AG04450 (cell line): Measurements from ENCODE around the gene STXBP5L. TPM values are rescaled to one million over a fixed set of nuclear protein-coding genes. Genes with fewer than 3 reads are reported as not detected.
"Not testable (repeated sequence)": the region's sequence is repeated elsewhere in the genome, so short reads cannot be mapped to it uniquely, and the experiment has no call there.

Experiments
- CTCF ChIA-PET: fragments of 300-600, 350-600 bp; formaldehyde crosslinking; extraction: SDS; loops from one replicate; lab custom pipeline; 2022; ENCODE audit warnings: antibody characterized with exemption, inconsistent platforms; lab: Charles Lee
- POLR2A ChIA-PET: fragments of 350-600 bp; formaldehyde crosslinking; extraction: SDS; loops from one replicate; lab custom pipeline; 2021; ENCODE audit warnings: antibody characterized with exemption, inconsistent platforms; lab: Yijun Ruan, JAX
- DNase-seq: peaks from one replicate; pipeline ENCODE4 v3.0.0-alpha.2; 2011; ENCODE audit warnings: low read depth, low spot score
- H3K27ac ChIP-seq: one replicate; pipeline ENCODE4 v1.5.1; 2012; ENCODE audit warnings: low read depth, low read length, control low read depth
- H3K27me3 ChIP-seq: one replicate; pipeline ENCODE4 v1.6.0; 2012; ENCODE audit warnings: low read length; ENCODE audit not compliant: control insufficient read depth, insufficient read depth
- H3K4me3 ChIP-seq: 2 replicates; pipeline ENCODE4 v1.5.1; 2011; ENCODE audit warnings: mild to moderate bottlenecking, low read depth, low read length, control low read depth
- H3K9me3 ChIP-seq: 2 replicates; pipeline ENCODE4 v1.5.1; 2012; ENCODE audit warnings: low read length; ENCODE audit not compliant: control insufficient read depth, insufficient read depth
- CTCF ChIP-seq: IDR thresholded peaks from 2 replicates; pipeline ENCODE4 v1.5.1; 2011; ENCODE audit warnings: low read depth, low read length, control low read depth, inconsistent platforms
- polyA plus RNA-seq: library from polyadenylated mRNA; depleted of rRNA; stranded (reverse); fragments of >200 nt; gene quantifications from 2 replicates; pipeline ENCODE4 v1.2.3, GENCODE V29; 2011

STXBP5L gene
- polyA plus RNA-seq, 1 experiment, result not detected

DNA sequence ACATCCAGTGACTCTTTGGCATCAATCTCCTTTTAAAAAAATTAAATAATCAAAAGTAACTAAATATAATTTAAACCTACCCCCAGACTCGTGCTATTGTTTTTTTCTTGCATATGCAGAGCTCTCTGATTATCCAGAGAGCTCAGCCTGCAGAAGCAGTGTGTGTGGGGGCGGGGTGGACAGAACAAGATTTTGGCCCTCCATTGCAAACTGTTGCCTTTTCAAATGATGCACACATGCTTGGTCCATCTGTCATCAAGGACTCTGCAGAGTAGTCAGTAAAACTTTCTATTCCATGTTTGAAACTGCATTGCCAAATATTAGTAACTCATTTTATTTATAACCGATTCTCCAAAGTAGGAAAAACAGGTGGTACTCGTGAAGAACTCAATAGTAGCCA, 28.6 kb upstream of the STXBP5L start:
- no peak overlapping the region for H3K4me3 ChIP-seq
- no peak for DNase-seq
- ChIA-PET CTCF (no interaction called here), POLR2A (no interaction called here)
- H3K27ac ChIP-seq, result no peak overlapping the region
- no peaks in the 10 kb centered on the region for H3K9me3 ChIP-seq
- H3K27me3 ChIP-seq, result no peaks in the 10 kb centered on the region
- no peak for TF ChIP-seq CTCF

- CTCF ChIA-PET, result interaction anchor here (1.1 kb wide), 1 partner anchor 98 kb away, joined by 5 read pairs; no protein-coding TSS in a partner anchor
These were observed 15.1 kb upstream of the STXBP5L start for GRCh38 chr3:120892921-120893320.

DNA sequence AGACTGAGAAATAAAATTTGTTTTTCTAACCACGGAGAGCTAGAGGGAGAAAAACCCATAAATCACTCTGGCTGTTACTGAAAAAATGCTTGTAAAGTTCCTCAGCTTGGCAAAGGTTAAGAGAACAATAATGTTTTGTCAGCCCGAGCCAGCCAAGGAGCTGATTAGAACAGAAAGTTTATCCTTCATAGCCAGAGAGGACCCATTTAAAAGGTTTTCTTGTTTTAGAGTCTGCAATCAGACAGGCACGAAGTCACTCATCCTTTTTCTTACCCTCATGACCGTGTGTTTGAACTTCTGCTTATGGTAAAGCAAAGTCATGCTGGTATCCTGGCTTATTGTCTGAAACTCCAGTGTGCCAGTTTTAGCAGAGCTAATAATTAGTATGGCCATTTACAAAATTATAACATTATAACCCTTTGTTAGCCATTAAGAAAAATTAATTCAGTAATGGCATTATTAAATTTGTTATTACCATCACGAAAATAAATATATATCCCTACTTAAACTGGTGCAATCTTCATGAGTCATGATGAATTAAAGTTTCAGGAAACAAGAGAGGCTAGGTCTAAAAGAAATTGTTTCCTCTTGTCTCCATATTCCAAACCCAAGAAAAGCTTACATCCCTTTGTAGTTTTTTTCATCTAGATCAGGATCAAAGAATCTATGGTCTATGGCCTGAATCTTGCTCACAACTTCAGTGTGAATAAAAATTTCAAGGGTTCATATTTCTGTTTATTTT, 13.5 kb upstream of the STXBP5L start:
- no peak for DNase-seq
- TF ChIP-seq CTCF, result no peak
- CTCF ChIA-PET, result no interaction called here
- H3K4me3 ChIP-seq, result no peak overlapping the region
- H3K27ac ChIP-seq, result no peak overlapping the region
- no peaks in the 10 kb centered on the region for H3K9me3 ChIP-seq
- H3K27me3 ChIP-seq, result no peaks in the 10 kb centered on the region
- POLR2A ChIA-PET, result no interaction called here

More at GRCh38 chr3:120892921-120893320, 15.1 kb upstream of the STXBP5L start:
- no peak for TF ChIP-seq CTCF
- Histone ChIP-seq H3K4me3 (no peak overlapping the region), H3K9me3 (no peaks in the 10 kb centered on the region), H3K27me3 (no peaks in the 10 kb centered on the region), H3K27ac (no peak overlapping the region)
- POLR2A ChIA-PET, result no interaction called here
- no peak for DNase-seq

DNA sequence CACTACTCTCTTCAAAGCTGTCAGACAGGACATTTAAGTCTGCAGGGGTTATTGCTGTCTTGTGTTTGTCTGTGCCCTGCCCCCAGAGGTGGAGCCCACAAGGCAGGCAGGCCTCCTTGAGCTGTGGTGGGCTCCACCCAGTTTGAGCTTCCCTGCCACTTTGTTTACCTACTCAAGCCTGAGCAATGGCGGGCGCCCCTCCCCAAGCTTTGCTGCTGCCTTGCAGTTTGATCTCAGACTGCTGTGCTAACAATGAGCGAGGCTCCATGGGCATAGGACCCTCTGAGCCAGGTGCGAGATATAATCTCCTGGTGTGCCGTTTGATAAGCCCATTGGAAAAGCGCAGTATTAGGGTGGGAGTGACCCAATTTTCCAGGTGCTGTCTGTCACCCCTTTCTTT, 6.3 kb upstream of the STXBP5L start:
- H3K27me3 ChIP-seq, DNase-seq, H3K9me3 ChIP-seq, POLR2A ChIA-PET, CTCF ChIA-PET, H3K4me3 ChIP-seq, H3K27ac ChIP-seq: not testable (repeated sequence)

DNA sequence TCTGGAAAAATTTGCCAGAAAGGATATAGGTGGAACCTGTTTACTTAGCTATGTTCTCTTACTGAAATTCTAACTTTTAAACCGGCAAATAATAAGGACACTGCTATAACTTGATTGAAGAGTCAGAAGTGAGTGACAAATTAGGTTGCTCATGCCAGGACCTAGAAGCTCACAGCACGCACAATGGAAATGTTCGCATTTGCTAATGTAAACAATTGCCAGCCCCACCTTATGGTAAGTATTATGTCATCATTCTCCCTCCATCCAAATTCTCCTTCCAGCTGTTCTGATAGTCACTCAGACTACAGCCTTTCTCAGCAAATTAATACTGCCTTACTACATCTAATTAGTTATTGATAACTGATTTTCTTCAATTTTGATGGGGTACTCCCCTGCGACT, 4.8 kb upstream of the STXBP5L start:
- ChIA-PET CTCF (interaction anchor here (0.6 to 0.8 kb wide), 2 partner anchors 109 to 345 kb away, joined by 3 read pairs; no protein-coding TSS in a partner anchor), POLR2A (no interaction called here)
- H3K27me3 ChIP-seq, result no peaks in the 10 kb centered on the region
- DNase-seq, result no peak
- no peak overlapping the region for H3K4me3 ChIP-seq
- peaks cover 5% of the 10 kb centered on the region; the same call in 1 of the 2 replicates for H3K9me3 ChIP-seq
- TF ChIP-seq CTCF, result no peak
- H3K27ac ChIP-seq, result no peak overlapping the region
